GM12878 (cell line): ENCODE results near the gene PTGES3L. TPM values are rescaled to one million over a fixed set of nuclear protein-coding genes. Genes with fewer than 3 reads are reported as not detected.
A peak's percentile ranks its signal among the peaks of the same experiment; 100 is the strongest.

Experiments
- CBX3 ChIP-seq: fragments of 200-600 bp; sonication (generic); IDR thresholded peaks from 2 replicates; pipeline ENCODE4 v1.6.1; 2016; ENCODE audit warnings: low read depth, borderline replicate concordance
- CEBPB ChIP-seq, 2 experiments: fragments of 150-350 bp in 1 of 2; IDR thresholded peaks; 2 replicates each; pipeline ENCODE4 v1.6.1; 2012 to 2014; ENCODE audit warnings: low read depth in 2 of 2, low read length in 2 of 2, borderline replicate concordance in 1 of 2, inconsistent platforms in 1 of 2
- EP300 ChIP-seq, 2 experiments: fragments of 150-350 bp in 1 of 2; IDR thresholded peaks; 2 replicates each; pipeline ENCODE4 v1.6.1; 2011 to 2012; ENCODE audit warnings: low read depth in 2 of 2, low read length in 2 of 2, borderline replicate concordance in 1 of 2, improper control_type of control experiment in 1 of 2, inconsistent platforms in 1 of 2; ENCODE audit not compliant: control insufficient read depth in 1 of 2
- NFIC ChIP-seq: IDR thresholded peaks from 2 replicates; pipeline ENCODE4 v1.6.1; 2012; ENCODE audit warnings: low read depth, mild to moderate bottlenecking, inconsistent platforms, low read length, moderate library complexity
- NFYA ChIP-seq: IDR thresholded peaks from 2 replicates; pipeline ENCODE4 v1.6.1; 2011; ENCODE audit warnings: low read depth, mild to moderate bottlenecking, low read length, improper control_type of control experiment, borderline replicate concordance
- NR2F1 ChIP-seq: fragments of 450-650 bp; conservative IDR thresholded peaks from 2 replicates; pipeline ENCODE4 v1.6.1; 2017; ENCODE audit warnings: mild to moderate bottlenecking
- NRF1 ChIP-seq: conservative IDR thresholded peaks from 2 replicates; pipeline ENCODE4 v1.6.1; 2011; ENCODE audit warnings: mild to moderate bottlenecking, low read depth, low read length, improper control_type of control experiment
- PML ChIP-seq: IDR thresholded peaks from 2 replicates; pipeline ENCODE4 v1.6.1; 2012; ENCODE audit warnings: low read length, inconsistent platforms
- SMC3 ChIP-seq: IDR thresholded peaks from 2 replicates; pipeline ENCODE4 v1.6.1; 2011; ENCODE audit warnings: low read length, improper control_type of control experiment, borderline replicate concordance
- SPI1 ChIP-seq: IDR thresholded peaks from 2 replicates; pipeline ENCODE4 v1.6.1; 2011; ENCODE audit warnings: low read depth, mild to moderate bottlenecking, low read length, moderate library complexity, borderline replicate concordance; ENCODE audit not compliant: insufficient read depth
- SREBF2 ChIP-seq: IDR thresholded peaks from 2 replicates; pipeline ENCODE4 v1.6.1; 2012; ENCODE audit warnings: mild to moderate bottlenecking, low read length
- TARDBP ChIP-seq: IDR thresholded peaks from 2 replicates; pipeline ENCODE4 v1.6.1; 2016; ENCODE audit warnings: borderline replicate concordance
- polyA plus RNA-seq, 11 experiments: library from polyadenylated mRNA; depleted of rRNA in 4 of 11; unstranded in 6 of 11; stranded (reverse) in 5 of 11; fragments of >200 nt; fragmentation: Nextera tagmentation in 4 of 11; fragmentation: Illumina TruSeq in 1 of 11; extraction: Ambion mirVana in 4 of 11; extraction: Trizol in 1 of 11; gene quantifications; 1 replicate in 1 of 11; 2 replicates in 10 of 11; pipeline versions ENCODE4 v1.2.1 to v1.2.3, GENCODE V29; 2011 to 2016; ENCODE audit warnings: inconsistent platforms in 2 of 11, missing spikeins in 2 of 11, low read depth in 1 of 11
- total RNA-seq, 4 experiments: library from RNA; depleted of rRNA in 3 of 4; stranded (reverse); fragments of >200 nt in 3 of 4; fragmentation: Illumina TruSeq in 1 of 4; extraction: Trizol in 1 of 4; gene quantifications; 2 replicates each; pipeline versions ENCODE4 v1.2.1 to v1.2.3, GENCODE V29; 2013 to 2021
- TF ChIP-seq, protein P1 (sequence below): fragments of 450-650 bp; formaldehyde crosslinking; IDR thresholded peaks from 2 replicates; pipeline ENCODE4 v1.4.0; 2020; ENCODE audit warnings: mild to moderate bottlenecking, moderate library complexity
- TF ChIP-seq, protein P2 (sequence below): fragments of 150-350 bp; IDR thresholded peaks from 2 replicates; pipeline ENCODE4 v1.6.1; 2016; ENCODE audit warnings: low read depth, low read length
- TF ChIP-seq, protein P3 (sequence below): IDR thresholded peaks from 2 replicates; pipeline ENCODE4 v1.6.1; 2011; ENCODE audit warnings: low read depth, low read length, improper control_type of control experiment, borderline replicate concordance
- TF ChIP-seq, protein P4 (sequence below): fragments of 450-650 bp; formaldehyde crosslinking; IDR thresholded peaks from 2 replicates; pipeline ENCODE4 v1.5.0; 2022; ENCODE audit warnings: mild to moderate bottlenecking, missing genetic modification characterization

PTGES3L gene
- total and polyA plus RNA-seq, 10 of the 15 experiments (the other 5 are each of a cell fraction or from before 2014, with no cell fraction given), result 0.11 to 2.3 (median 0.98) TPM

DNA sequence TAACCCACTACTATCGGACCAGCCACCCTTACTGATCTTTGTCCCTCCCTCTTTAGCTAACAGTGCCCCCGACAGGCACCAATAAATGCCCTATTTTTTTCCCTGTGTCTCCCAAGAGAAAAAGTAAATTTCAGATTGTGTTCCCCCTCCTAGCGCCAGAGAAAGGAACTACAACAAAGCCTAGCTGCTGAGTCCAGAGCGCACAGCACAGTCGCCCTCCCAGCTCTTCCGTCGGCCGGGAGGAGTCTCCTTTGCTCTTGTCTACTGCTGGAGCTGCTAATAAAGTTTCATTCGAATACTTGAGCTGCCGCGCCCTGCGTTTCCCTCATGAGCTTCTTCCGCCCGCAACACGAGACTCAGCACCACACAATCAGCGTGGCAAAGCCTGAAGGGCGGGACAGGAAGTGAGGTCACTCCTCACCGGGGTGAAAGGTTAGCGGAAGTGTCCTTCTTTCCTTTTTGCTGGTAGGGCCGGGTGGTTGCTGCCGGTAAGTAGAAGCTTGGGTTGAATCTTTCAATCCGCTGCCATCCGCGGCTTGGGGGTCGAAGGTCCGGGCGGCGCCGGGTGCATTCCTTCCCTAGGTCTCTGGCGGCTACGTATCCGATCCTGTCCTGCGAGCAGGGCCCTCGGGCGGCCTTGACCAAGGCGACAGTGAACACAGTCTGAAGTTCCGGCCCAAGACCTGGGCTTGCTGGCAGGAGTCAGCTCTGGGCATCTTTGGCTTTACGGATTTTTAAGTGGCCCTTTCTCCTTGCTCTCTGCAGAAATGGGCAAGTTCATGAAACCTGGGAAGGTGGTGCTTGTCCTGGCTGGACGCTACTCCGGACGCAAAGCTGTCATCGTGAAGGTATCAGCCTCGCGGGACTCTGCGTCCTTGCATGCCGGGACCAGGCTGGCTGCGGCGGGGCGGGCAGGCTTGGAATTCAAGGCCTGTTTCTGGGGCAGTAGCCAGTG, 18.4 kb upstream of the PTGES3L start, which contains the start of gene RPL27 (continued):
- TF ChIP-seq, protein P1, sequence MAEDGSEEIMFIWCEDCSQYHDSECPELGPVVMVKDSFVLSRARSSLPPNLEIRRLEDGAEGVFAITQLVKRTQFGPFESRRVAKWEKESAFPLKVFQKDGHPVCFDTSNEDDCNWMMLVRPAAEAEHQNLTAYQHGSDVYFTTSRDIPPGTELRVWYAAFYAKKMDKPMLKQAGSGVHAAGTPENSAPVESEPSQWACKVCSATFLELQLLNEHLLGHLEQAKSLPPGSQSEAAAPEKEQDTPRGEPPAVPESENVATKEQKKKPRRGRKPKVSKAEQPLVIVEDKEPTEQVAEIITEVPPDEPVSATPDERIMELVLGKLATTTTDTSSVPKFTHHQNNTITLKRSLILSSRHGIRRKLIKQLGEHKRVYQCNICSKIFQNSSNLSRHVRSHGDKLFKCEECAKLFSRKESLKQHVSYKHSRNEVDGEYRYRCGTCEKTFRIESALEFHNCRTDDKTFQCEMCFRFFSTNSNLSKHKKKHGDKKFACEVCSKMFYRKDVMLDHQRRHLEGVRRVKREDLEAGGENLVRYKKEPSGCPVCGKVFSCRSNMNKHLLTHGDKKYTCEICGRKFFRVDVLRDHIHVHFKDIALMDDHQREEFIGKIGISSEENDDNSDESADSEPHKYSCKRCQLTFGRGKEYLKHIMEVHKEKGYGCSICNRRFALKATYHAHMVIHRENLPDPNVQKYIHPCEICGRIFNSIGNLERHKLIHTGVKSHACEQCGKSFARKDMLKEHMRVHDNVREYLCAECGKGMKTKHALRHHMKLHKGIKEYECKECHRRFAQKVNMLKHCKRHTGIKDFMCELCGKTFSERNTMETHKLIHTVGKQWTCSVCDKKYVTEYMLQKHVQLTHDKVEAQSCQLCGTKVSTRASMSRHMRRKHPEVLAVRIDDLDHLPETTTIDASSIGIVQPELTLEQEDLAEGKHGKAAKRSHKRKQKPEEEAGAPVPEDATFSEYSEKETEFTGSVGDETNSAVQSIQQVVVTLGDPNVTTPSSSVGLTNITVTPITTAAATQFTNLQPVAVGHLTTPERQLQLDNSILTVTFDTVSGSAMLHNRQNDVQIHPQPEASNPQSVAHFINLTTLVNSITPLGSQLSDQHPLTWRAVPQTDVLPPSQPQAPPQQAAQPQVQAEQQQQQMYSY (CRISPR knock-in tag), result no peak
- TF ChIP-seq, protein P2, sequence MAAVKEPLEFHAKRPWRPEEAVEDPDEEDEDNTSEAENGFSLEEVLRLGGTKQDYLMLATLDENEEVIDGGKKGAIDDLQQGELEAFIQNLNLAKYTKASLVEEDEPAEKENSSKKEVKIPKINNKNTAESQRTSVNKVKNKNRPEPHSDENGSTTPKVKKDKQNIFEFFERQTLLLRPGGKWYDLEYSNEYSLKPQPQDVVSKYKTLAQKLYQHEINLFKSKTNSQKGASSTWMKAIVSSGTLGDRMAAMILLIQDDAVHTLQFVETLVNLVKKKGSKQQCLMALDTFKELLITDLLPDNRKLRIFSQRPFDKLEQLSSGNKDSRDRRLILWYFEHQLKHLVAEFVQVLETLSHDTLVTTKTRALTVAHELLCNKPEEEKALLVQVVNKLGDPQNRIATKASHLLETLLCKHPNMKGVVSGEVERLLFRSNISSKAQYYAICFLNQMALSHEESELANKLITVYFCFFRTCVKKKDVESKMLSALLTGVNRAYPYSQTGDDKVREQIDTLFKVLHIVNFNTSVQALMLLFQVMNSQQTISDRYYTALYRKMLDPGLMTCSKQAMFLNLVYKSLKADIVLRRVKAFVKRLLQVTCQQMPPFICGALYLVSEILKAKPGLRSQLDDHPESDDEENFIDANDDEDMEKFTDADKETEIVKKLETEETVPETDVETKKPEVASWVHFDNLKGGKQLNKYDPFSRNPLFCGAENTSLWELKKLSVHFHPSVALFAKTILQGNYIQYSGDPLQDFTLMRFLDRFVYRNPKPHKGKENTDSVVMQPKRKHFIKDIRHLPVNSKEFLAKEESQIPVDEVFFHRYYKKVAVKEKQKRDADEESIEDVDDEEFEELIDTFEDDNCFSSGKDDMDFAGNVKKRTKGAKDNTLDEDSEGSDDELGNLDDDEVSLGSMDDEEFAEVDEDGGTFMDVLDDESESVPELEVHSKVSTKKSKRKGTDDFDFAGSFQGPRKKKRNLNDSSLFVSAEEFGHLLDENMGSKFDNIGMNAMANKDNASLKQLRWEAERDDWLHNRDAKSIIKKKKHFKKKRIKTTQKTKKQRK, result 0 out of 2 replicates have a peak, but pooled peaks have one; percentile 6
- TF ChIP-seq NFYA (no peak), NFIC (peak; percentile 42; the same call in 1 of the 2 replicates), SREBF2 (no peak; the same call in 1 of the 2 replicates), NR2F1 (peak; percentile 97), CEBPB (IDR thresholded peaks at IDR 0.05; ENCODE audit: borderline replicate concordance in 1 of 2, low read depth in 2 of 2, low read length in 2 of 2) (no peak), TARDBP (peak; percentile 100), CBX3 (no peak), NRF1 (no peak), SPI1 (peak; percentile 67; the same call in 1 of the 2 replicates), PML (peak; percentile 98), EP300 (IDR thresholded peaks at IDR 0.05; ENCODE audit: borderline replicate concordance in 1 of 2, control insufficient read depth in 1 of 2, low read depth in 2 of 2, low read length in 2 of 2) (peak in 1 of 2 experiments; percentile 73; a peak in 2 of 4 replicates), SMC3 (peak; percentile 59; the same call in 1 of the 2 replicates)
- TF ChIP-seq, protein P3, sequence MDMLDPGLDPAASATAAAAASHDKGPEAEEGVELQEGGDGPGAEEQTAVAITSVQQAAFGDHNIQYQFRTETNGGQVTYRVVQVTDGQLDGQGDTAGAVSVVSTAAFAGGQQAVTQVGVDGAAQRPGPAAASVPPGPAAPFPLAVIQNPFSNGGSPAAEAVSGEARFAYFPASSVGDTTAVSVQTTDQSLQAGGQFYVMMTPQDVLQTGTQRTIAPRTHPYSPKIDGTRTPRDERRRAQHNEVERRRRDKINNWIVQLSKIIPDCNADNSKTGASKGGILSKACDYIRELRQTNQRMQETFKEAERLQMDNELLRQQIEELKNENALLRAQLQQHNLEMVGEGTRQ, result peak; percentile 32; the same call in 1 of the 2 replicates
- TF ChIP-seq, protein P4, sequence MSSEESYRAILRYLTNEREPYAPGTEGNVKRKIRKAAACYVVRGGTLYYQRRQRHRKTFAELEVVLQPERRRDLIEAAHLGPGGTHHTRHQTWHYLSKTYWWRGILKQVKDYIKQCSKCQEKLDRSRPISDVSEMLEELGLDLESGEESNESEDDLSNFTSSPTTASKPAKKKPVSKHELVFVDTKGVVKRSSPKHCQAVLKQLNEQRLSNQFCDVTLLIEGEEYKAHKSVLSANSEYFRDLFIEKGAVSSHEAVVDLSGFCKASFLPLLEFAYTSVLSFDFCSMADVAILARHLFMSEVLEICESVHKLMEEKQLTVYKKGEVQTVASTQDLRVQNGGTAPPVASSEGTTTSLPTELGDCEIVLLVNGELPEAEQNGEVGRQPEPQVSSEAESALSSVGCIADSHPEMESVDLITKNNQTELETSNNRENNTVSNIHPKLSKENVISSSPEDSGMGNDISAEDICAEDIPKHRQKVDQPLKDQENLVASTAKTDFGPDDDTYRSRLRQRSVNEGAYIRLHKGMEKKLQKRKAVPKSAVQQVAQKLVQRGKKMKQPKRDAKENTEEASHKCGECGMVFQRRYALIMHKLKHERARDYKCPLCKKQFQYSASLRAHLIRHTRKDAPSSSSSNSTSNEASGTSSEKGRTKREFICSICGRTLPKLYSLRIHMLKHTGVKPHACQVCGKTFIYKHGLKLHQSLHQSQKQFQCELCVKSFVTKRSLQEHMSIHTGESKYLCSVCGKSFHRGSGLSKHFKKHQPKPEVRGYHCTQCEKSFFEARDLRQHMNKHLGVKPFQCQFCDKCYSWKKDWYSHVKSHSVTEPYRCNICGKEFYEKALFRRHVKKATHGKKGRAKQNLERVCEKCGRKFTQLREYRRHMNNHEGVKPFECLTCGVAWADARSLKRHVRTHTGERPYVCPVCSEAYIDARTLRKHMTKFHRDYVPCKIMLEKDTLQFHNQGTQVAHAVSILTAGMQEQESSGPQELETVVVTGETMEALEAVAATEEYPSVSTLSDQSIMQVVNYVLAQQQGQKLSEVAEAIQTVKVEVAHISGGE (CRISPR knock-in tag), result no peak
